HG03558 (cell line): ENCODE measurements around the gene C16orf86.
A peak's percentile ranks its signal among the peaks of the same experiment; 100 is the strongest.

Experiments used
- ATAC-seq: cut with Tn5 transposase; IDR thresholded peaks from one replicate; pipeline ENCODE4 v1.9.1; 2021; ENCODE audit warnings: moderate number of reproducible peaks; ENCODE audit not compliant: unreplicated experiment; ENCODE audit errors: extremely low read depth

C16orf86 gene

GRCh38 chr16:67664871-67665270 is 1.7 kb upstream of the C16orf86 start:
- ATAC-seq = no peak

GRCh38 chr16:67665598-67665997 is 1.0 kb upstream of the C16orf86 start:
- no peak for ATAC-seq

GRCh38 chr16:67666032-67666551 is 522 bp upstream of the C16orf86 start:
- no peak for ATAC-seq

GRCh38 chr16:67667453-67667816 is 821 bp downstream of the C16orf86 start:
- no peak for ATAC-seq

- peak; percentile 61 for ATAC-seq
Observed at GRCh38 chr16:67667817-67668494, 1.3 kb downstream of the C16orf86 start.

- no peak for ATAC-seq
Observed at GRCh38 chr16:67668495-67669157, 2.0 kb downstream of the C16orf86 start.

GRCh38 chr16:67669499-67670101 is 3.0 kb downstream of the C16orf86 start:
- ATAC-seq = no peak

GRCh38 chr16:67672306-67672705 is 5.7 kb downstream of the C16orf86 start:
- ATAC-seq = no peak

- ATAC-seq = no peak
Observed at GRCh38 chr16:67672739-67673662, 6.4 kb downstream of the C16orf86 start.

- no peak for ATAC-seq
Observed at GRCh38 chr16:67673712-67674580, 7.3 kb downstream of the C16orf86 start.

GRCh38 chr16:67674851-67675578 is 8.4 kb downstream of the C16orf86 start:
- no peak for ATAC-seq

- ATAC-seq = no peak
Observed at GRCh38 chr16:67675579-67675935, 8.9 kb downstream of the C16orf86 start.

- ATAC-seq = no peak
Observed at GRCh38 chr16:67675999-67676398, 9.4 kb downstream of the C16orf86 start.

- ATAC-seq = no peak
Observed at GRCh38 chr16:67676516-67676915, 9.9 kb downstream of the C16orf86 start.

- no peak for ATAC-seq
Observed at GRCh38 chr16:67676939-67677338, 10.3 kb downstream of the C16orf86 start.

GRCh38 chr16:67677712-67678111 is 11.1 kb downstream of the C16orf86 start:
- no peak for ATAC-seq

- ATAC-seq = no peak
Observed at GRCh38 chr16:67678354-67679023, 11.9 kb downstream of the C16orf86 start.
